GM21447 (cell line): ENCODE measurements around the gene ZKSCAN5.
"Not testable (repeated sequence)": the region's sequence is repeated elsewhere in the genome, so short reads cannot be mapped to it uniquely, and the experiment has no call there.

ENCODE experiments used
- ATAC-seq: cut with Tn5 transposase; IDR thresholded peaks from one replicate; pipeline ENCODE4 v1.9.1; 2021; ENCODE audit not compliant: unreplicated experiment

Gene ZKSCAN5

DNA sequence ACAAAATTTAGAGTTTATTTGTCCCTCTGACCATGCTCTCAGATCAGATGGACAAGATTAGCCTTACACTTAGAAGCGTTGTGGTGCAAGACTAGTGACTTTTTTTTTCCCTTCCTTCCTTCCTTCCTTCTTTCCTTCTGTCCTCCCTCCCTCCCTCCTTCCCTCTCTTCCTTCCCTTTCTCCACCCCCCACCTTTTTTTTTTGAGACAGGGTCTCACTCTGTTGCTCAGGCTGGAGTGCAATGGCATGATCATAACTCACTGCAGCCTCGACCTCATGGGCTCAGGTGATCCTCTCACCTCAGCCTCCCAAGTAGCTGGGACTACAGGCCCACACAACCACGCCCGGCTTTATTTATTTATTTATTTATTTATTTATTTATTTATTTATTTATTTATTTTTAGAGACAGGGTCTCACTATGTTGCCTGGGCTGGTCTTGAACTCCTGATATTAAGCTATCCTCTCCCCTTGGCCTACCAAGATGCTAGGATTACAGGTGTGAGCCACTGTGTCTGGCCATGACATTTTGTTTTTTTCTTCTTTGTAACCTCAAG, 76.4 kb downstream of the ZKSCAN5 start:
- not testable (repeated sequence) for ATAC-seq
